Stimulated activated CD4-positive, alpha-beta T cell treated with anti-CD3 and anti-CD28 coated beads, Interleukin-1b, Interleukin-23, amount 100 ng/mL, for 4 hours (primary cell): ENCODE data around the gene RAPGEF1.
A peak's percentile ranks its signal among the peaks of the same experiment; 100 is the strongest.
"Not testable (repeated sequence)": the region's sequence is repeated elsewhere in the genome, so short reads cannot be mapped to it uniquely, and the experiment has no call there.

ENCODE experiments used
- DNase-seq, 2 donors: peaks; one replicate each; pipeline ENCODE4 v3.0.0-alpha.2; 2020; ENCODE audit warnings: low read depth in 2 of 2

Gene RAPGEF1

DNA sequence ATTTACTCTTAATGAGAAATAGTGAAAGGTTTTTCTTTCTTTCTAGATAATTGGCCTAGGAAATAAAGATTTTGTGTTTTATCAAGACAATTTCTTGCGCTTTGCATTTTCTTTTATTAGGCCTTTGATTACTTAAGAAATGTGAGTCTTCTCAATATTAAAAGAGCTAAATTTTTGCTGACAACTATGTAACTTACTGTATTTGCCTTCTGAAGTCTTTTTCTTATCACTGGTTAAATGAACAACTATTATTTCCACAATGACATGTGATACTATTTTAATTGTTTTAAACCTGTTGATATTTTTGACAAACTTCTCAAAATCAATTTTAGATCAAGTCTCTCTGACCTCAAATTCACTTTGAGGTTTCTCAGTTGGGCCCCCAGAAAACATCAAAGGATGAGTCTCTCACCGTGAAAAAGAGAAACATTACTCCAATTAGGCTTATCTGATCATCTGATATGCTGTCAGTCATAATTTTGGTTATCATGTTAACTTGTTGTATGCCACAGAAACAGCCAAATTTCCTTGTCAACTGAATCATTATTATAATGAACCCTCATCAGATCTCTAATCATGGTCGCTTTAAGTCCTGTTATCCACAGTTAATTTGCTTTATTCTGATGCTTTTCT lies 48.8 kb downstream of the RAPGEF1 start:
- no peak for DNase-seq

DNA sequence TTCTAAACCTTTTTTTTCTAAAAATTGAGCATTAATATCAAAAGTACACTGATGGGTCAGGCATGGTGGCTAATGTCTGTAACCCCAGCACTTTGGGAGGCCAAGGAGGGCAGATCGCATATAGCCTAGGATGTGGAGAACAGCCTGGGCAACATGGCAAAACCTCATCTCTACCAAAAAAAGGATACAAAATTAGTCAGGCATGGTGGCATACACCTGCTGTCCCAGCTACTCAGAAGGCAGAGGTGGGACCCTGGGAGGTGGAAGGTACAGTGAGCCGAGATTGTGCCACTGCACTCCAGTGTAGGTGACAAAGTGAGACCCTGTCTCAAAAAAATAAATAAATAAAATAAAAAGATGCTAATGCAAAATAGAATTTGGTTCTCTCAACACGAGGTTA lies 49.4 kb downstream of the RAPGEF1 start:
- no peak for DNase-seq

DNA sequence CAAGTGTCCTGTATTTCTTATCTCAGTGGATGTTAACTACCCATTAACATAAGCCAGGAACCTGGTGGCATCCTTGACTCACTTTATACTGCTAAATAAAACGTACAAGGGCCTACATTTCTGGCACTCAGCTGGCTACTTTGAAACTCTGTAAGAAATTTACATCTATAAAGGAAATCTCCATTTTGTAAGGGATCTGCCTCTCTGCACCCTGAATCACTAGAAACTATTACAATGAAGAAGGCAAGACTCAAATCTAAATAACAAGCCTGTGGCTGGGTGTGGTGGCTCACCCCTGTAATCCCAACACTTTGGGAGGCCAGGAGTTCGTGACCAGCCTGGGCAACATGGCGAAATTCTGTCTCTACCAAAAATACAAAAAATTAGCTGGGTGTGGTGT lies 51.5 kb downstream of the RAPGEF1 start:
- no peak for DNase-seq

DNA sequence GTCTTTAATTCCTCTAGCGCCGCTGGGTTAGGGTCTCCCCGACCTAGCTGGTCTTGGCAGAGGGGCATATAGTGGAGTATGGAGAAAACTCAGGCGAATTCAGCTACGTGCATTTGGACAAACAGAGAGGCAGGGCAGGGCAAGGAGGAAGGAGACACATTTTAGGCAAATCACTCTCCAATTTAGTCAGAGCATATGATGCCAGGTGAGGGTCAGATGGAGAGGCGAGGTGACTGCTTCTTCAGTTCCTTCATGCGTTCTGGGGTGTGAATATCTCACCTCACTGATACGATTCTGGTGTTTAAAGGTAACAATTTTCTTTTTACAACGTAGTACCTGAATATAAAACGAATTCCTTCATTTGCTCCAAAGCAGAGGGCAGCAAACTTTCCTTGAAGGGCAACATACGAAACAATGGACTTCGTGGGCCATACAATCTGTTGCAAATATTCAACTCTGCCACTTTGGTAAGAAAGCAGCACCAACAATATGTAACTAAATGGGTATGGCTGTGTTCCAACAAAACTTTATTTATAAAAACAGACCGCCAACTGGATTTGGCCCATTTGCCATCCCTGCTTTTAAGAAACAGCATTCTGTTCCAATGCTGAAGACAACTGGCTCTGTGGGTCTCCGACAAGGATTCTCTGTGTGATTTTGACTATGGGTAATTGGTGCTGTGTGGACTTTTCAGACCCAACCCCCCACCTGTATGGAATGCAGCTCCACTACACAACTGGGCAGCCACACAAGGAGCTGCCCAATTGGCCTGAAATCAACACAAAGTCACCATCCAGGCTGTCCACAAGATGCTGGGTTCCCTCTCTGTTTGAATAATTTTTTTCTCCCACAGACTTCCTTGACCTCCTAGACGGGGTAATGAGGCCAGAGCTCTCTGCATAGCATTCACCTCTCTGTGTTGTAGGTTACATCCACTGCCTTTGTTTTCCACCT lies 53.8 kb downstream of the RAPGEF1 start:
- no peak for DNase-seq

DNA sequence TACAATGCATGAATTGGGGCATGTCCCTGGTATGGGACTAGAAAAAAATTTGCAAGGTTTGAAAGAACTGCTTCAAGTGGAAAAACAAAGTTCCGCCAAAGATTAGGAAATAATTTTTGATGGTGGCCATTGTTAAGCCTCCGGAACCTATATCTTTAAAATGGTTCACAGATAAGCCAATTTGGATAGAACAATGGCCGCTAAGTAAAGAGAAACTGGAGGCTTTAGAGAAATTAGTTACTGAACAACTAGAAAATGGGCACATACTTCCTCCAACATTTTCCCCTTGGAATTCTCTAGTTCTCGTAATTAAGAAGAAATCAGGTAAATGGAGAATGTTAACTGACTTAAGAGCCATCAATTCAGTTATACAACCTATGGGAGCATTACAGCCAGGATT lies 56.8 kb downstream of the RAPGEF1 start:
- not testable (repeated sequence) for DNase-seq

DNA sequence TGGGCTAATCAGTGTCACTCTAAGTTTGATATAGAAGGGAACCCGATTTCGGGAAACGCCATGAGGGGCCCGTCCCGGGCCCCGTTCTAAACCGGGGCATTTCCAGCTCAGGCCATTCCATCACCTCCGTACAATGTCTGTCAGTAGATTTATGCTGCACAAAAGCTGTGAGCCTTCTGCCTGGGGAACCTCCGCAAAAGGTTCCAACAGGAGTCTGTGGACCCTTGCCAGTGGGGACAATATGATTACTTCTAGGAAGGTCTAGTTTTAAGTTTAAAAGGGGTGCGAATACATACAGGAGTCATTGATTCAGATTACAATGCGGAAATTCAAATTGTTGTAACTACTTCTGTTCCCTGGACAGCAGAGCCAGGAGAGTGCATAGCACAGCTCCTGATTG lies 57.6 kb downstream of the RAPGEF1 start:
- no peak for DNase-seq

DNA sequence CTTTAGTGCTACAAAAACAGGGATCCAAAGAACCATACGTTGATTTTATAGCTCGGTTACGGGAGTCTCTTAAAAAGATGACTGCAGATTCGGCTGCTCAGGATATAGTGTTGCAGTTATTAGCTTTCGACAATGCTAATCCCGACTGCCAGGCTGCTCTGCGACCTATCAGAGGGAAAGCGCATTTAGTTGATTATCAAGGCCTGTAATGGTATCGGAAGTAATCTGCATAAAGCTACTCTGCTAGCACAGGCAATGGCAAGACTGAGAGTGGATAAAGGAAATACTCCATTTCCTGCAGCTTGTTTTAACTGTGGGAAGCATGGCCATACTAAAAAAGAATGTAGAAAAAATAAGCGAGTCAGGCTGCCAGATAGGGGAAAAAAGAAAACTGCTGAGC lies 58.0 kb downstream of the RAPGEF1 start:
- not testable (repeated sequence) for DNase-seq

DNA sequence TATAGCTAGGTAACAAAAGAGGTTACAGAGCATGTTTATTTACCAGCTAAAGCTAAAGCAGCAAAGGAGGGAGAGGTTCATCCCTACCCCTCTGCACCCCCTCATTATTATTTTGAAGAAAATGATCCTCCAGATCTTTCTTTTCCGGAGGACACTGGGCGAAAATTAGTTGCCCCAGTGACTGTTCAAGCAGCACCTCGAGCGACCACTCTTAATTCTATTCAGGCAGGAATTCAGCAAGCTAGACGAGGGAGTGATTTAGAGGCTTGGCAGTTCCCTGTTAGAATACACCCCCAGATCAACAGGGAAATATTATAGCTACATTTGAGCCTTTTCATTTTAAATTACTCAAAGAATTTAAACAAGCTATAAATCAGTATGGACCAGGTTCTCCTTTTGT lies 58.8 kb downstream of the RAPGEF1 start:
- not testable (repeated sequence) for DNase-seq

DNA sequence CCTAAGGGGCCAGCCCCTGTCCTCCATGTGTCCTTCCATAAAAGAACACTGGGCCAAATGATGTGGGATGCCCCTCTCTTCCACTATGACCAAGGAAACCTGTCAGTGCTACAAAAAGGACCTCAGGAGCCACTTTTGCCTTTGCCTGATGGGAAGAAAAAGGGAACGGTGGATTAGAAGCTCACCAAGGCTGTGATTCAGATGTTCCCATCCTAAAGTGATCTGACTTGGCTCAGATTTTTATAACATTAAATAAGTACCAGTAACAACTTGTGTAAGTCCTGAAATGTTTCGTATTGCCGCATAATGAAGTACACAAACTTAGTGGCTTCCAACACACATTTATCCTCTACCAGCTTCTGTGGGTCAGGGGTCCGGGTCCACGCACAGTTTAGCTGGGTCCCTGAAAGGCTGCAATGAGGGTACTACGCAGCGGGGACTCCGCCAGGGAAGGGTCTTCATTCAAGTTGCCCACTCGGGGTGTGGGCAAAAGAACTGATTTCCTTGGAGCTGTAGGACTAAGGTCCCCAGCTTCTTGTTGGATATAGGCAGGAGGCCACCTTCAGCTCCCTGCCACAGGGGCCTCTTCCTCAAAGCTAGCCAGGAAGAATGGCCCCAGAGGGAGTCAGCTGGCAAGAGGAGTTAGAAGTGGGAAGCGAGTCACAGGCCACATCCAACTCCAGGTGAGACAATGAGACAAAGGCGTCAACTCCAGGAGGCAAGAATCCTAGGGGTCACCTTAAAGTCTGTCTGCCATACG lies 60.4 kb downstream of the RAPGEF1 start:
- DNase-seq = no peak

DNA sequence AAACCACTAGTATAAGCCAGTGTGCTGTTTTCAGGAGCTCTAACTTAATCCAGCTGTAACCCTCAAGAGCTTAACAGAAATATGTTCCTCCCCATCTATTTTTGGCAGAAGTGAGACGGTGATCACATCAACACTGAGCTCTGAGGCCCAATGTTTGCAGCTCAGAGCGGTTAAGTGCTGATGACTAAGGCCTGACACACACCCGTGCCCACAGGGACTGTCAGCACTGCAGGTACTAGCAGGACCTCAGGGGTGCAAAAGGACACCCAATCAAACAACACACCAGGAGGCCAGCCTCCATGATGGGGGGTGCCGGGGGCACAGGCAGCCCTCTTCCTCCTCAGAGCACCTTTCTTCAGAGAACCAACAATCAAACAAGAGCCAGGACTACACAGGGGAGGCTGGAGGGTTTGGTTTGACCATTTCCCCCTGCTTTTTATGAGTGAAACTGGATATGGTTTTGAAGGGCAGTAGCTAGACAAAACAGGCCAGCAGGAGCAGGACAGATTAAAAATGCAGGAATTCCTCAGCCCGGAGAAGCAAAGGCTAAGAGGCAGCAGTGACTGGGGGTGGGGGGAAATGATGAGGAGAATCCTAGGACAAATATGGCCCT lies 61.3 kb downstream of the RAPGEF1 start:
- peak; percentile 57 to 67 for DNase-seq

DNA sequence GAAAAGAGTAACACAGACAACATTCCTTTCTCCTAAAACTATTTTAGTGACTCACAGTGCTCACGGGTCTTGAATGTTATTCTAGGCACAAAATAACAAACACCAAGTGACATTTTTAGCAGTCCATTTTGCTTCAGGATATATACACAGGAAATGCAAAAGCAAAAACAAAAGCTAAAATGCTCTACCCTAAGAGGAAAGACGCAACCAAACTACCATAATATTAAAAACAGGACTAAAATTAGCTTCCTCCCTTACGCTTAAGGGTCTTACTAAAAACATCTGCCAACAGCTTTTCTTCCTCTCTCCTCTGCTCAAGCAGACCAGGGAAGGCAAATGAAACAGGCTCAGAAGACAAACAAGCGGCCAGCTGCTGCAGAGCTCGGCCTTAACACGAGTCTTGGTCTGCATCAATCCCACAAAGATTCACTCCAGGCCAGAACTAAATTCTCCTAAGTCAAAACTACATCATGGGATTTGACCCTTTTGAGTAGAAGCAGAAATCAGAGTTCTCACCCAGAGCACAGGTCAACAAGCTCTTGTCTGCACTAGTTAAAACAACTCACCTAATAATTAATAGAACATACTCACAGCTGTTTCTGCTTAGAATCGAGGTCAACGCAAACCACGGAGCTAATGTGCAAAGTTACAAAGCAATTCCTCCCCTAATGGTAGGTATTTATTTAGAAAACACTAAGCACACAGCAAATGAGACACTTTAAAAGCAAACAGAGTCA lies 62.3 kb downstream of the RAPGEF1 start:
- no peak for DNase-seq

DNA sequence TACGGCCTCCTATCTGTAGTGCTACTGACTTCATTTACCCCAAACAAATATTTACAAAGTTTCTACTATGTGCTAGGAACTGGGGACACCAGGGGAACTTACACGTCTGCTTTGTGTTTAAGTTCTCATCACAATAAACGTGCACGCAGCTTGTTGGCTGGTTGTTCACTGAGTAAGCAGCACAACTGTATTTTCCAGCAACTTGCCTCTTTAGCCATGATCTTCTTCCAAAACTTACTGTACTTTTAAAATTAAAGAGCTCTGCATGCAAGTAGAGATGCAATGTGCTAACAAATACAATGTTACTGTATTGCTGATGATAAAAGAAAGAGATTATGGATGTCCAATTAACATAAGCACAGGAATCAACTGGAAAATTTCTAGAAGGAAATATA lies 62.8 kb downstream of the RAPGEF1 start:
- no peak for DNase-seq

DNA sequence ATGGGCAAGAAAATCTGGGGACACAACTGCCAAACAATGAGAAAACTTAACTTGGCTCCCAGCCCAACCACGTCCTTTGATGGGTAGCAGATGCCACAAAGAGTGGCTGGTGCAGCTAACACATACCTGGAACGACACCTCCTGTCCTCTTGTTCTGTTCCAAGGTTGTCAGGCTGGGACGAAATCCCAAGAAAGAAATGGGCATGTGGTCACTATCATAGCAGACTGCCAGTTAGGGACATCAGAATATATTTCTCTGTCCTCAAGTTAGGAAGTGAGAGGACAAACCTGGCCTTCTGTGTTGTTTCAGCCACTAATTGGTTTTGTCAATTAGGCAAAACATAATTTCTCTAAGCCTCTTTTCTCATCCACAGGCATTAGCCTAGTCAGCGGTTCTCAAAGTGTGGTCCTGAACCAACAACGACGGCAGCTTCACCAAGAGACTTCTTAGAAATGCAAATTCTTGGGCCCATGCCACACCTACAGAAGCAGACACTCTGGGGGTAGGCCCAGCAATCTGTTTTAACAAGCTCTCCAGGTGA lies 63.4 kb downstream of the RAPGEF1 start:
- DNase-seq = no peak

DNA sequence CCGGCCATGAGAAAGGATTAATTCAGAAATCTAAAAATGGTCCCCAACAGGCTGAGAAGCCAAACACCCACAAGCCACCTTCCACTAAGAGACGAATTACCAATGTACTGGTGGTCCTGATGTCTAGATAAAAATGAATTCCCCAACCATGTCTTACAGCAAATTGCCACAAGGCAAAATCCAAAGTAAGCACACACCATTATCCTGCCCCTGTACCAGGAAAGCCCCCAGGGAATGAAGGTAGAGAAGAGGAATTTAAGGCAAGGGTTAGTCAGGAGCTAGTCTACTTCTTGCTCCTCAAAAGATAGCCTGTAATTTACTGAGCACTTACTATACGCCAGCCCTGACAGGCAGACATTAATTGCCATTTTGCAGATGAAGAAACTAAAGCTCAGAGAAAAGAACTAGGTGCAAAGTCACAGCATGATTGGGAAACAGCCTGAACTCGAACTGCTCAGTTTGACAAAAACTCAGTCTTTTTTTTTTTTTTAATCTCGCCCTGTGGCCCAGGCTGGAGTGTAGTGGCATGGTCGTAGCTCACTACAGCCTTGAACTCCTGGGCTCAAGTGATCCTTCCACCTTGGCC lies 64.3 kb downstream of the RAPGEF1 start:
- DNase-seq = no peak

DNA sequence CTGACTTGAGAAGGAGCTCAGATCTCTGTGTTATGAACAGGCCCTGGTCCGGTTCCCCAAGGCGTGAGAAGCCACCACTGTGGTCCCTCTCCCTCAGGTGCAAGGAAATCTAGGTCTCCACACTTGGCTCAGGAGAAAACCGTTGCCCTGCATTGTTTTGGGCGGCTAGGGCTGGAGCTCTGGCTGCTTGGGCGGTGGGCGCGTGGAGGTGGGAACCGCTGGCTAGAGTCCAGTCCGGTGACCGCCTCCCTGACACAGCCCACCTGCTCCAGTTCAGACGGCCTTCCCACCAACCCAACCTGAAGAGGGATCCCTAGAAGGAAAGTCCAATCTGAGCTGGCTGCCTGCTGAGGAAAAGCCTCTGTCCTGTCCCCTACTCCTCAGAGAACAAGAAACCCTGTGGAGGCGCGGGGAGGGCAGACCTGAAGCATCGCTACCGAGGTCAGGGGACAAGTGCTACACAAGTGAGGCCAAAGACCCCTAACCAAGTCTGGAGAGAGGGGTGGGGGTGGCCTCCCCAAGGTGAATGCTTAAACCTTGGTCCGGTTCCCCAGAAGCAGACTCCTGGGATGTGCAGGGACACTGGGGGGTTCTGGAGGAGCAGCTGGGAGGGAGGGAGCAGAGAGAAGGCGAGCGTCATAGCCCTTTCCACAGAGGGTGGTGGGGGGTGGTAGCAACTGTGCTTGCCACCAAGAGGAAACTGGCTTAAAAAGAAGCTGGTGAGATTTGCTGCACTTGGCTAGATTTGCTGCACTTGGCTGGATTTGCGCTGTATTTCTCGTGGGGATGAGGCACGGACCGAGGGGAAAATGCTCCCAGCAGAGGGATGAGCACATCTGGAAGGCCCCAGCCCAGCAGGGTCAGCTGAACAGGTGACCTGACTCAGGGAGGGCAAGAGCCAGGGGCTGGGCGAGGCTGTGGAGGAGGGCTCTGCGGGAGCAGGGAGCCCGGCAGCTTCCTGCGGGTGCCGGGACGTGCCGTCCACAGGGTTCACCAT lies 65.2 kb downstream of the RAPGEF1 start:
- DNase-seq = no peak

DNA sequence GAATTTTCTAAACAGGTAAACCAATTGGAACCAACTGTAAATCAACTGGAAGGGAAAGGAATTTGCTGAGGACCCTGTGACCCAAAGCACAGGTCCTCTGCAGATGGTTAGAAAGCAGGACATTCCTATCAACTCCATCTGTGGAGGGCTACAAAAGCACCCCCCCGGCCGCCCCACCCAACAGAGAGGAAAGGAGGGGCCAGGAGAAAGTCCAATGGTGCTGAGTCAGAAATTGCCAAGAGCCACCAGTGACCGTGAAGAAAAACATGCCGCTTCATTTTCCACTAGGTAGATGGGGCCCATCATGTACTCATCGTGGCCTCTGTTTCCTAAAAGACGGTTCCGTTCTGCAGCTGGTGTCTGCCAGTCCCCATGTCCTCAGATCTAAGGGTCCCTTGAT lies 66.3 kb downstream of the RAPGEF1 start:
- DNase-seq = no peak

DNA sequence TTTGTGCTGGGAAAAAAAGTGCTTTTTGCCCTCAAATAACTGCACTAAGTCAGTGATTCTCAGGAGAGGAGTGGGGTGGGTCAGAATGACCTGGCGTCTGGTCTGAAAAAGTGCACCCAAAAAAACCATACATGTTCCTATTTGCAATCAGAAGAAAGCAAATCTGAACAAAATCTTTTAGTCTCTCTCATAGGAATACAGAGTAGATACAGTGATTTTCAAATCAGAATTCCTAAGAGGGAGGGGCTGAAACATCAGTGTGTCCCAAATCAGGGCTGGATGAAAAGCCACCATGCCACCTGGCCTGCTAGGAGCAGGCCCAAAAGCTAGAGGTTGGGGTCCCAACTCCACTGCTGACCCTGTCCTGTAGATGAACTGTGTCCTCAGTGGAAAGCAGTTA lies 66.8 kb downstream of the RAPGEF1 start:
- DNase-seq = no peak

DNA sequence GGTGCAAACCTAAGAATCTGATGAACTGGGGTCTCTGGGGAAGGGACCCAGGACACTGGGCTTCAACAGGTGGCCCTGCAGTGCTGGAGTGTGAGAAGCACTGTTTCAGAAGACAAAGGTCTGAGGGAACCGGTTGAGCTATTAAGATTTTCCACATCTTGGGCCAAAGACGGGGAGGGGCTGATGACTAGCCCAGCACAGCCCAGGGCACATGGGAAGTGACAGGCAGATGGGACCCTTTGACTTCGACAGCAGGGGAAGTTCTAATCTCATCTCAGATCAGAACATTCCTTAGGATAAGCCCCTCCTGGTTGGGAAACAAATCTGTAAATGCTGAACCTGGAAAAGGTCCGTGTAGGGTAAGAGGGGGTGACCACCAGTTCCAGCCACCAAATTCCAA lies 67.4 kb downstream of the RAPGEF1 start:
- no peak for DNase-seq

DNA sequence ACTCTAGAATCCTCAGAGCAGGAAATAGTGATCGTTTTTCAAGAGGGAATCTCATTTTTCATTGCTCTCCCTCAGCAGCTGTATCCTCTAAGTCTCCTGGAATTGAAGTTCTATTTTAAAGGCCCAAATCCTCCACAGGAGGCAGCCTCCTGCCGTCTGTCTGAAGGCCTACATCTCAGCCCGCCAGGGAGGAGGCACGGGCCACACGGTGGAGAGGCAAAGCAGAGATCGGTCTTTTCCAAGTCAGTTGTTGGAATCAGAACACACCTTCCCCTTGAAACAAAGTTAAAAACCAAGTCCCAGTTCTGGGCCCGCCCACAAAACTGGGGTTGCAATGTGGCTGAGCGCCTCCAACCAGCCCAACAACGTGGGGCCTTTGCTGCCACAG lies 68.7 kb downstream of the RAPGEF1 start:
- DNase-seq = no peak
